Measurements from ENCODE around the gene MBOAT1. TPM values are rescaled to one million over a fixed set of nuclear protein-coding genes. Genes with fewer than 3 reads are reported as not detected.

Gene MBOAT1
- total RNA-seq, 1 experiment from 2014 or later = 6.3 TPM

DNA sequence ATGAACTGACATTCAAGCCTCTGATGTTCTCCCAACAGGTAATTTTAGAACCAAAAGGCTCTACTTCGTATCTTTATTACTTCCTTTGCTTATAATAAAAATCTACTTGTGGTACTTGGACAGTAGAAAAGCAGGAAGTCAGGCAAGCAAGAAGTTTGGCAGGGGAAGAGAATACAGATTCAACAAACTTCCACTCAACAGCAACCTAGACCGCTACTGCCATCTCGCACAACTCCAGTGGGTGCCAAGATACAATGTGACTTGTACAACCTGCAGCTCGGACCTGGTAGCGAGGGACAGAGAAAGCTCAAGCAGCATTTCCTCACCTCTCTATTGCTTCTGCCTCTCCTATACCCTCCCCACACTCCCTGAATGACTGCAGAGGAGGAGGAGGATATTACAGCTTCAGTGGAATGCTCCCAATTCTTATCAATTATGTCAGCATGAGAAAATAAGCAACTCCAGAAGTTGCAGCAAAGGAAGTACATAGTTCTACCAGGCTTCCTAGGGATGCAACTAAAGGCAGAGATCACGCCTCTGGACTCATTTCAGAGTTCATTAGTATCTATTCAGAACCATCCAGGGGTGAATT is 76.5 kb downstream of the MBOAT1 start:
- ChIA-PET POLR2A (ENCODE audit: low non-redundant PET) (no interaction called here), CTCF (no interaction called here)
- no peak for DNase-seq (ENCODE audit: low spot score)
- intact Hi-C loops (cut with micrococcal nuclease; ENCODE audit: unreplicated experiment) = no loop called here
- Histone ChIP-seq H3K4me1 (ENCODE audit: insufficient read depth, low read length, poor library complexity, severe bottlenecking) (no peaks in the 10 kb centered on the region), H3K4me3 (ENCODE audit: low read depth, low read length, poor library complexity, severe bottlenecking) (no peak overlapping the region), H3K36me3 (ENCODE audit: insufficient read depth, low read length, poor library complexity, severe bottlenecking) (no peaks in the 10 kb centered on the region), H3K27ac (ENCODE audit: low read depth, low read length, poor library complexity, severe bottlenecking) (no peak overlapping the region), H3K27me3 (replicated peaks; ENCODE audit: insufficient read depth, low read depth, low read length, poor library complexity) (no peaks in the 10 kb centered on the region), H3K9me3 (ENCODE audit: low read depth, low read length, poor library complexity, severe bottlenecking) (no peaks in the 10 kb centered on the region)
- no TSS peak for BruUV-seq (replicated peaks)
- no peak for TF ChIP-seq EZH2 (IDR thresholded peaks at IDR 0.05; ENCODE audit: borderline replicate concordance, low read depth, low read length, poor library complexity, severe bottlenecking)
- TF ChIP-seq, protein P1, sequence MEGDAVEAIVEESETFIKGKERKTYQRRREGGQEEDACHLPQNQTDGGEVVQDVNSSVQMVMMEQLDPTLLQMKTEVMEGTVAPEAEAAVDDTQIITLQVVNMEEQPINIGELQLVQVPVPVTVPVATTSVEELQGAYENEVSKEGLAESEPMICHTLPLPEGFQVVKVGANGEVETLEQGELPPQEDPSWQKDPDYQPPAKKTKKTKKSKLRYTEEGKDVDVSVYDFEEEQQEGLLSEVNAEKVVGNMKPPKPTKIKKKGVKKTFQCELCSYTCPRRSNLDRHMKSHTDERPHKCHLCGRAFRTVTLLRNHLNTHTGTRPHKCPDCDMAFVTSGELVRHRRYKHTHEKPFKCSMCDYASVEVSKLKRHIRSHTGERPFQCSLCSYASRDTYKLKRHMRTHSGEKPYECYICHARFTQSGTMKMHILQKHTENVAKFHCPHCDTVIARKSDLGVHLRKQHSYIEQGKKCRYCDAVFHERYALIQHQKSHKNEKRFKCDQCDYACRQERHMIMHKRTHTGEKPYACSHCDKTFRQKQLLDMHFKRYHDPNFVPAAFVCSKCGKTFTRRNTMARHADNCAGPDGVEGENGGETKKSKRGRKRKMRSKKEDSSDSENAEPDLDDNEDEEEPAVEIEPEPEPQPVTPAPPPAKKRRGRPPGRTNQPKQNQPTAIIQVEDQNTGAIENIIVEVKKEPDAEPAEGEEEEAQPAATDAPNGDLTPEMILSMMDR (conservative IDR thresholded peaks at IDR 0.05; ENCODE audit: low read depth, low read length) = no peak

DNA sequence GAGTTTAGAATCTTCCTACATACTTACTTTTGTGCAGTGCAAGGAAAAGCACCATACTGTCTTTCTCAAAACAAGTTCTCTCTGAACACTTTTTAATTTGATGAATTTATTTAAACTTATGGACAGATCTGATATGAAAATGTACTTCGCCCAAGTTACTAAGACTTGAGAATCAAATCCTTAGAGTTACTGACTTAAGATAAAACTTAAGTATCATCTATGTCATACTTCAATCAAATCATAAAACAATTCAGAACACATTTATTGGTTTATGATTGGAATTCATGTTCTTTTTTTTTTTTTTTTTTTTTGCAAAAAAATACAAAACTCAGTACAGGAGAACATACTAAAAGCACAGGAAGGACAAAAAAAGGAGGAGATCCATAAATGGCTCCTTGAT is 77.7 kb downstream of the MBOAT1 start:
- Histone ChIP-seq H3K4me1 (ENCODE audit: insufficient read depth, low read length, poor library complexity, severe bottlenecking) (no peaks in the 10 kb centered on the region), H3K27me3 (replicated peaks; ENCODE audit: insufficient read depth, low read depth, low read length, poor library complexity) (no peaks in the 10 kb centered on the region), H3K4me3 (ENCODE audit: low read depth, low read length, poor library complexity, severe bottlenecking) (no peak overlapping the region), H3K27ac (ENCODE audit: low read depth, low read length, poor library complexity, severe bottlenecking) (no peak overlapping the region), H3K36me3 (ENCODE audit: insufficient read depth, low read length, poor library complexity, severe bottlenecking) (no peaks in the 10 kb centered on the region), H3K9me3 (ENCODE audit: low read depth, low read length, poor library complexity, severe bottlenecking) (no peaks in the 10 kb centered on the region)
- no TSS peak for BruUV-seq (replicated peaks)
- POLR2A ChIA-PET (ENCODE audit: low non-redundant PET) = no interaction called here
- CTCF ChIA-PET = interaction anchor here (0.7 kb wide), 1 partner anchor 102 kb away, joined by 10 read pairs; no protein-coding TSS in a partner anchor
- intact Hi-C loops (cut with micrococcal nuclease; ENCODE audit: unreplicated experiment) = no loop called here
- DNase-seq (ENCODE audit: low spot score) = no peak
- no peak for TF ChIP-seq EZH2 (IDR thresholded peaks at IDR 0.05; ENCODE audit: borderline replicate concordance, low read depth, low read length, poor library complexity, severe bottlenecking)
- TF ChIP-seq, protein P1 (conservative IDR thresholded peaks at IDR 0.05; ENCODE audit: low read depth, low read length) = no peak

DNA sequence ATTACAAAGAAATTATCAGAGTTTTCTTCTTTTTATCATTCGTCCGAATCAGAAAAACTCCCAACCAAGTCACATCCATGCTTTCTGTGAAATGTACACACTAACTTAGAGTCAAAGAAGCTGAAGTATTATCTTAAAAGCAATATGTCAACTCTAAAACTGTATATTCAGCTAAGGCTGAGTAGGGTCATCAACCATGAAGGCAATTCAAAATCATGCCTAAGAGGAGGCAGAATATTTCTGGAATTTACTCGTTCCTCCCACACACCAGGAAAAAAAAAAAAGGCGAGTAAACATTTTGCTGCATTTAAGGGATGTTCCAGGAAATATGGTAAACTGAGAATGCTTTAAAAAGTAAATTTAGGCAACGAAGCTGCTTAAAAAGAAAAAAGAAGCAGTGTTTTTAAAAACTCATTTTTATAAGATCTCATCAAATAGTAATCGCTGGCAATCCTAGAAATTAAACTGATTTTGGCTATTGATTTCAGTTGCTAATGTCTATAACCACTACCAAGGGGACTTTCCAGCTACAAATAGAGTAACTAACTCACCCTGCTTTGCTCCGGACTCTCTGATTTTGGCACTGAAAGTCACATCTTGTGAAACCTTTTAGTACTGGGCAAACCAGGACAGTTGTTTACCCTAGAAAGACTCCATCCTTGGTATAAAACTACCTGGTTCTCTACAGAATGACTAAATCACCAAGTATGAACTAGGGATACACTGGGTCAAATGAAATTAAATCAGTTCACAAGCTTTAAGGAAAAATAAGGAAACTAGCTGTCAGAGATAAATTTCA is 82.8 kb downstream of the MBOAT1 start:
- no peaks in the 10 kb centered on the region for H3K9me3 ChIP-seq (ENCODE audit: low read depth, low read length, poor library complexity, severe bottlenecking)

More for the DNA sequence above, 82.8 kb downstream of the MBOAT1 start:
- CTCF ChIA-PET = interaction anchor here (0.6 to 0.7 kb wide), 2 partner anchors 869 to 1606 kb away, joined by 4 read pairs; no protein-coding TSS in a partner anchor
- Histone ChIP-seq H3K27ac (ENCODE audit: low read depth, low read length, poor library complexity, severe bottlenecking) (no peak overlapping the region), H3K27me3 (replicated peaks; ENCODE audit: insufficient read depth, low read depth, low read length, poor library complexity) (no peaks in the 10 kb centered on the region), H3K4me3 (ENCODE audit: low read depth, low read length, poor library complexity, severe bottlenecking) (no peak overlapping the region), H3K4me1 (ENCODE audit: insufficient read depth, low read length, poor library complexity, severe bottlenecking) (peaks cover 4% of the 10 kb centered on the region), H3K36me3 (ENCODE audit: insufficient read depth, low read length, poor library complexity, severe bottlenecking) (no peaks in the 10 kb centered on the region)
- TF ChIP-seq EZH2 (IDR thresholded peaks at IDR 0.05; ENCODE audit: borderline replicate concordance, low read depth, low read length, poor library complexity, severe bottlenecking) = no peak
- TF ChIP-seq, protein P1 (conservative IDR thresholded peaks at IDR 0.05; ENCODE audit: low read depth, low read length) = no peak
- POLR2A ChIA-PET (ENCODE audit: low non-redundant PET) = no interaction called here
- no TSS peak for BruUV-seq (replicated peaks)
- intact Hi-C loops (cut with micrococcal nuclease; ENCODE audit: unreplicated experiment) = no loop called here
- DNase-seq (ENCODE audit: low spot score) = no peak

All from A673 (cell line).